Epidermal melanocyte (primary cell): Measurements from ENCODE around the gene CHRND.

Source experiments
- DNase-seq: peaks from one replicate; pipeline ENCODE4 v3.0.0; 2011; ENCODE audit warnings: low spot score; ENCODE audit not compliant: insufficient read length

Gene CHRND

GRCh38 chr2:232525791-232526371 lies at the start of gene CHRND:
Gene CHRND (plus strand): TSS chr2:232526160. CDS start chr2:232526216, 56 bp downstream.
- DNase-seq, result no peak

GRCh38 chr2:232476791-232477190 lies 49.2 kb upstream of the CHRND start:
- DNase-seq, result no peak

GRCh38 chr2:232477751-232478510 lies 48.0 kb upstream of the CHRND start:
- no peak for DNase-seq

GRCh38 chr2:232478571-232479340 lies 47.2 kb upstream of the CHRND start:
- no peak for DNase-seq

- DNase-seq, result no peak
Measured at GRCh38 chr2:232479341-232480200, 46.4 kb upstream of the CHRND start.

GRCh38 chr2:232480201-232481190 lies 45.5 kb upstream of the CHRND start:
- no peak for DNase-seq

- DNase-seq, result no peak
Measured at GRCh38 chr2:232481322-232482140, 44.4 kb upstream of the CHRND start.

- DNase-seq, result no peak
Measured at GRCh38 chr2:232482301-232483238, 43.4 kb upstream of the CHRND start.

- DNase-seq, result no peak
Measured at GRCh38 chr2:232483311-232483922, 42.5 kb upstream of the CHRND start.

GRCh38 chr2:232483923-232484627 lies 41.9 kb upstream of the CHRND start:
- no peak for DNase-seq

GRCh38 chr2:232484628-232485347 lies 41.2 kb upstream of the CHRND start:
- DNase-seq, result no peak

- DNase-seq, result no peak
Measured at GRCh38 chr2:232485348-232485756, 40.6 kb upstream of the CHRND start.

GRCh38 chr2:232485757-232486557 lies 40.0 kb upstream of the CHRND start:
- no peak for DNase-seq

- DNase-seq, result no peak
Measured at GRCh38 chr2:232486558-232487384, 39.2 kb upstream of the CHRND start.
